LNCaP clone FGC (cell line): ENCODE results near the gene B3GNT2.
"Not testable (repeated sequence)": the region's sequence is repeated elsewhere in the genome, so short reads cannot be mapped to it uniquely, and the experiment has no call there.

ENCODE experiments used
- DNase-seq: peaks from one replicate; pipeline ENCODE4 v3.0.0-alpha.2; 2011; ENCODE audit warnings: low read depth
- H3K4me3 ChIP-seq: 2 replicates; pipeline ENCODE4 v1.5.1; 2011; ENCODE audit warnings: mild to moderate bottlenecking, low read depth, low read length, control low read depth
- TF ChIP-seq, protein P1 (sequence below): IDR thresholded peaks from 2 replicates; pipeline ENCODE4 v1.5.1; 2012; ENCODE audit warnings: mild to moderate bottlenecking; ENCODE audit not compliant: control insufficient read depth, insufficient read depth; ENCODE audit errors: extremely low read depth

Gene B3GNT2

DNA sequence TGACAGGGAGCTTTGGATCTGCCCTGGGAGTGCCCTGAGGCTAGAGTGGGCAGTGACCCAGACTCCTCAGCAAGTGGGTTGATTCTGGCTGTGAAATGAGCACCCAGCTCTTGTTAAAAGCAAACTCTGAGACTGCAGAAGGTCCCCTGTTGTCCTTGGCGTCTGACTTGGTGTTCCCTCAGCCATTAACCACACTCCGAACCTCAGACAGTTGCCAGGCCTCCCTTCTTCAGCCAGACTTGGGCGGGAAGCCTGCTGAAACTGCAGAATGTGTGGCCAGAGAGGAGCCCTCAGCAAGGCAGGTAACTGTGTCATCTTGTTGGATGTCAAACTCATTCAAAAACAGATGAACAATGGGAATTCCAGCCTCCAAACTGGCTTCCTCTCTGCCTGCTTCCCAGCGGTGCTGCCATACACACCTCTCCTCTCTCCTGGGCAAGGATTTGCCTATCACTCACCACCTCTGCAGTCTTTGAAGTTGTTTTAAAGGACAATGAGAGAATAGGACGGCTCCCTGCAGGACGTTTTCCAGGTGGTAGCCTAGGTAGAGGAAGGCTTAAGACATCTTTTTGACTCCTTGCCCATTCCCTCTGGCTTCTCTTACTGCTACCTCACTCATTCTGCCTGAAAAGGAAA, 38.9 kb upstream of the B3GNT2 start:
- H3K4me3 ChIP-seq, result no peak overlapping the region
- TF ChIP-seq, protein P1, sequence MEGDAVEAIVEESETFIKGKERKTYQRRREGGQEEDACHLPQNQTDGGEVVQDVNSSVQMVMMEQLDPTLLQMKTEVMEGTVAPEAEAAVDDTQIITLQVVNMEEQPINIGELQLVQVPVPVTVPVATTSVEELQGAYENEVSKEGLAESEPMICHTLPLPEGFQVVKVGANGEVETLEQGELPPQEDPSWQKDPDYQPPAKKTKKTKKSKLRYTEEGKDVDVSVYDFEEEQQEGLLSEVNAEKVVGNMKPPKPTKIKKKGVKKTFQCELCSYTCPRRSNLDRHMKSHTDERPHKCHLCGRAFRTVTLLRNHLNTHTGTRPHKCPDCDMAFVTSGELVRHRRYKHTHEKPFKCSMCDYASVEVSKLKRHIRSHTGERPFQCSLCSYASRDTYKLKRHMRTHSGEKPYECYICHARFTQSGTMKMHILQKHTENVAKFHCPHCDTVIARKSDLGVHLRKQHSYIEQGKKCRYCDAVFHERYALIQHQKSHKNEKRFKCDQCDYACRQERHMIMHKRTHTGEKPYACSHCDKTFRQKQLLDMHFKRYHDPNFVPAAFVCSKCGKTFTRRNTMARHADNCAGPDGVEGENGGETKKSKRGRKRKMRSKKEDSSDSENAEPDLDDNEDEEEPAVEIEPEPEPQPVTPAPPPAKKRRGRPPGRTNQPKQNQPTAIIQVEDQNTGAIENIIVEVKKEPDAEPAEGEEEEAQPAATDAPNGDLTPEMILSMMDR, result no peak
- no peak for DNase-seq

DNA sequence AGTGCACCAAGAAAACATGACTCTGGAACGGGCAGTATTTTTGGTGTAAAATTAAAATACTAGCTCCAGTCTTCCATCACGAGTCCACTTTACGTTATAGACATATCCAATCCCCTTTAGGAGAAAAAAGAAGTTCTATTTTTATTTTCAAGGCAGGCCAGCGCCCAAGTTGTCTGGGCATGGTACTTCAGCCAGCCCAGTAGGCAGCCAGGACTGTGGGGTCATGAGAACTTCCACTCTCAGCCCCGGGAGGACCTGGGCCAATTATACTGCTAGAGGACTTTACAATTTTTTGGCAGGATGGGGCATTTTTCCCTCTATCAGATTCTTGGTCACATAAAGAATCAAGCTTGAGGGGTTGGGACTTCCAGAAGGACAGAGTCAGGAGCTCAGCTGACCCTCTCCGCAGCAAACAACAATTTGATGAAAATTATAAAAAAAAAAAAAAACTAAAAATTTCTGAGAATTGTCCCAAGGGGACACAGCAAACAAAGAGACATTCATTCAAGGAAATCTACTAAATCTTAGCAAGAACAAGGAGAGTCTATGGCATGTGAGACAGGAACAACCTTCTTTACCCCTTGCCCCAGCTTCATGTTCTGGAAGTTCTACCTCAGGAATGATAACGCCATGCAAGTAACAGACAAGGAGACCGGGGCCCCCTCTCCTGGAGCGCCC, 37.3 kb upstream of the B3GNT2 start:
- DNase-seq, result no peak
- no peak overlapping the region for H3K4me3 ChIP-seq
- TF ChIP-seq, protein P1, result no peak

DNA sequence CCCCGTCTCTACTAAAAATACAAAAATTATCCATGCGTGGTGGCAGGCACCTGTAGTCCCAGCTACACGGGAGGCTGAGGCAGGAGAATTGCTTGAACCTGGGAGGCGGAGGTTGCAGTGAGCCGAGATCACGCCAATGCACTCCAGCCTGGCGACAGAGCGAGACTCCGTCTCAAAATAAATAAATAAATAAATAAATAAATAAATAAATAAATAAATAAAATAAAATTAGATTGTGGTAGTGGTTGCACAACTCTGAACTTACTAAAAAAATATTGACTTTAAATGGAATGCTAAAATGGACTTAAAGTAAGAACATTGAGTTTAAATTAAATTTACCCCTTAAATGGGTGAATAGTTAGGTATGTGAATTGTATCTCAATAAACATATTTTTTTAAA, 35.2 kb upstream of the B3GNT2 start:
- DNase-seq, result not testable (repeated sequence)

DNA sequence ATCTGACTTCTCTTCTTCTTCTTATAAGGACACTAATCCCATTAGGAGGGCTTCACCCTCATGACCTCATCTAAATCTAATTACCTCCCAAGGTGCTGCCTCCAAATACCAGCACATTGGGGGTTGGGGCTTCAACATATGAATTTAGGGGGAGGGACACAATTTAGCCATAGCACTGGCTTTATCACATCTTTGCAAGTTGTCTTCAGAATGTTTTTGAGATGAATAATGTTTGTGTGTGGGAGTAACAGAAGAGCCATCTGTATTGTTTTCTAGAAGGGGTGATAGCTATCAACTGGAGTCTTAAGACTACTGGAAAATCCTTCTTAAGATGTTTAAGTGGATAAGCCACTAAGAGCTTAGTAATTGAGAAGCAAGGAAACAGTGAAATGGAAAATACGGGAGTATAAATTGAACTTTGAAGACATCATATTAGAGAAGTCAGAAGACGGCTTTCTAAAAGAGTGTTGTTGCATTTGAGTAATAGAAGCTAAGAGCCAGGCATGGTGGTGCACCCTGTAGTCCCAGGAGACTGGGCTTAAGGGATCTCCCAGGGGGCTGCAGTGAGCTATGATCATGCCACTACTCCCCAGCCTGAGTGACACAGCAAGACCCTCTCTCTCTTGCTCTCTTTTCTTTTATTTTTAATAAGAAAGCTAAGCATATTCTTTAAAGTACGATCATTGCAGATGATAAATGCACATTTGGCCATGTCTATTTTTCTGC, 32.6 kb upstream of the B3GNT2 start:
- TF ChIP-seq, protein P1, result no peak
- H3K4me3 ChIP-seq, result no peak overlapping the region
- DNase-seq, result no peak

More for the DNA sequence above, 35.2 kb upstream of the B3GNT2 start:
- H3K4me3 ChIP-seq, result not testable (repeated sequence)

DNA sequence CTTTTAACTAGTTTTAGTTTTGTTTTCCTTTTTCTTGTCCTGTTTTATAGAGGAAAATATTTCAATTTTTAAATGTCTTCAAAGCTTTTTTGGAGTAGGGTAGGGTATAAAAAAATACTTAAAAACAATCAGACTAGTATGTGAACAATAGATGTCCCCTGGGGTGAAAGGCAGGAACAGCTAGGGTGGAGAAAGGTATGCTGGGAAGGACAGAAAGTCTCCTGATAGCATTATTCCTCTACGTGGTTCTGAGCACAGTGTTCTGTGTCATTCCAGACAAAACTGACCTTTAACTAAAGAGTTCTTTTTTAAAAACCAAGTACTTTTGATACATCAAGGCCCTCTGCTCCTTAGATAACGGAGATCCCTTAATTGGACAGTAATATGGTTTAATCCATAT, 32.1 kb upstream of the B3GNT2 start:
- no peak for DNase-seq
- H3K4me3 ChIP-seq, result no peak overlapping the region
- TF ChIP-seq, protein P1, result no peak

DNA sequence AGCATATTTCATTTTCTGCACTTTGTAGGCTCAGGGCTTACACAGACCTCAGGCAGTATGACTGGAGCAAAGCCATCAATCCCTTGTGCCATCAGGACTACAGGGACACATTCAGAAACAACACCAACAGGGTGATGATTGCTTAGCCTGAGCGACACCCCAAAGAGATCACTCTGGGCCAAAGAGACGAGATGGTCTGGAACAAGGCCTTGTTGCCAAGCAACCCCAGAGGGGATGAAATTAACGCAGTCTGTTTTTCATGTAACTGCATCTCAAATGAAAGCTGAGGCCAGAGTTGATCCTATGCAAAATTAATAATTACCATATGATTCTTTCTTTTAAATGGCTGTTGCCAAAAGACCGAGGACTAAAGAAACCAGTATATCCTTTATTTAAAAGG, 20.2 kb upstream of the B3GNT2 start:
- TF ChIP-seq, protein P1, result no peak
- no peak overlapping the region for H3K4me3 ChIP-seq
- no peak for DNase-seq

DNA sequence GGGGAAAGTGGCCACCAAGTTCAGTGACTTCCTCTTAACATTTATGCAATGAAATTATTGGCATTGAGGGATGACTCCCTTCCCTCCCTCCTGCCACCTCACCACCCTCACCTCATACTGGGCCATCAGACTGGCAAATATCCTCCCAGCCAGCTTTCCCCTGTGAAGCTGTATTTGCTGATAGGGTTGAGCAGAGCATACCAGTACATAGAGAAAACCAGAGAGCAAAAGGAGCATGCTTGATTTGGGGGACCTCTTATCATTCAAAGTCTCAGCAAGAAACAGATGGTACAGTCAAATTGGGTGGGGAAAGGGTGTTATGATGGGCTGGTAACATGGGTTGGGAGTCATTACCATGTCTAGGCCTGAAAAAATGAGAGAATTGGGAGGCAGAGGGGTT, 19.1 kb upstream of the B3GNT2 start:
- TF ChIP-seq, protein P1, result no peak
- DNase-seq, result no peak

More for the DNA sequence above, 19.1 kb upstream of the B3GNT2 start:
- H3K4me3 ChIP-seq, result no peak overlapping the region
